Measurements from ENCODE around the gene TBL1X. TPM values are rescaled to one million over a fixed set of nuclear protein-coding genes. Genes with fewer than 3 reads are reported as not detected.

The TBL1X gene
- total and polyA plus RNA-seq, 2 experiments from 2014 or later, result 8.7 to 26.9 TPM

DNA sequence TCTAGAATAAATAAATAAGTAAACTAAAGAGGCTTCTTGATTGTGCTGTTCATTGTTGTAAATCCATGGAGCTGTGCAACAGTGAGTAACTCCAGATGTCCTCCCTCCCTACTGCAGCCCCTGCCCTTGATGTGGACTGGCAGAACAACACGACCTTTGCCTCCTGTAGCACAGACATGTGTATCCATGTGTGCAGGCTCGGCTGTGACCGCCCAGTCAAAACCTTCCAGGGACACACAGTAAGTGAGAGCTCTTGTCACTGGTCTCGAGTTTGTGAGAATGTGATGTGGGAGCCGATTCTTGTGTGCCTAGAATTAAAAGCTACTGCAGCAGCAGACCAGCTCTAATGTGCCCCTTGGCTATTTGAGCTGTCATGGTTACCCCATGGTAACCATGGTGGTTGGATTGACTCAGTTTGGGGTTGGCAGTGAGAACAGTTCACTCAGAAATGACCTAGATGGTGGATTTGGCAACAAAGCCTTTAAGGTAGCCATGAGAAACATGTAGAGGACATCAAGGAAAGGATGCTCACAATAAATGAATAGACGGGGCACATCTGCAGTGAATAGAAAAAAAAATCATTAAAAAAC is 240.1 kb downstream of the TBL1X start:
- Mint-ChIP-seq H3K4me3 (no peak overlapping the region), H3K9me3 (no peaks in the 10 kb centered on the region), H3K27ac (no peak overlapping the region), H3K36me3 (ENCODE audit: low read depth) (peaks cover 51% of the 10 kb centered on the region), H3K4me1 (peaks cover 5% of the 10 kb centered on the region), H3K27me3 (ENCODE audit: insufficient read depth, low read depth, poor library complexity) (peaks cover 3% of the 10 kb centered on the region)
- Histone ChIP-seq H3K27me3 (ENCODE audit: insufficient read depth) (no peaks in the 10 kb centered on the region), H3K36me3 (ENCODE audit: insufficient read depth) (no peaks in the 10 kb centered on the region), H3K79me2 (replicated peaks; ENCODE audit: insufficient read depth) (no peaks in the 10 kb centered on the region), H3K27ac (ENCODE audit: low read depth) (no peak overlapping the region), H3K9me2 (ENCODE audit: insufficient read depth) (no peaks in the 10 kb centered on the region), H2AFZ (no peak overlapping the region), H3F3A (replicated peaks; ENCODE audit: low read depth) (no peaks in the 10 kb centered on the region), H3K4me2 (no peak overlapping the region), H3K4me1 (ENCODE audit: insufficient read depth) (no peaks in the 10 kb centered on the region), H4K20me1 (replicated peaks; ENCODE audit: insufficient read depth) (no peaks in the 10 kb centered on the region), H3K4me3 (no peak overlapping the region)
- DNase-seq (ENCODE audit: low spot score) (no peak), ATAC-seq (no peak)
- TF ChIP-seq NANOG (IDR thresholded peaks at IDR 0.05; ENCODE audit: borderline replicate concordance) (no peak), JUNB (IDR thresholded peaks at IDR 0.05; ENCODE audit: unreplicated experiment) (no peak), ZNF331 (CRISPR knock-in tag; IDR thresholded peaks at IDR 0.05; ENCODE audit: low read depth) (no peak), REST (IDR thresholded peaks at IDR 0.05; ENCODE audit: unreplicated experiment) (no peak), ZNF114 (CRISPR knock-in tag; IDR thresholded peaks at IDR 0.05) (no peak), ZNF462 (CRISPR knock-in tag; IDR thresholded peaks at IDR 0.05) (no peak), CREB1 (CRISPR knock-in tag; IDR thresholded peaks at IDR 0.05; ENCODE audit: low read depth) (no peak), EZH2 (IDR thresholded peaks at IDR 0.05; ENCODE audit: low read depth, unreplicated experiment) (no peak), STAT1 (IDR thresholded peaks at IDR 0.05; ENCODE audit: unreplicated experiment) (no peak), EZH2phosphoT487 (IDR thresholded peaks at IDR 0.05; ENCODE audit: unreplicated experiment) (no peak)
- TF ChIP-seq, protein P1, sequence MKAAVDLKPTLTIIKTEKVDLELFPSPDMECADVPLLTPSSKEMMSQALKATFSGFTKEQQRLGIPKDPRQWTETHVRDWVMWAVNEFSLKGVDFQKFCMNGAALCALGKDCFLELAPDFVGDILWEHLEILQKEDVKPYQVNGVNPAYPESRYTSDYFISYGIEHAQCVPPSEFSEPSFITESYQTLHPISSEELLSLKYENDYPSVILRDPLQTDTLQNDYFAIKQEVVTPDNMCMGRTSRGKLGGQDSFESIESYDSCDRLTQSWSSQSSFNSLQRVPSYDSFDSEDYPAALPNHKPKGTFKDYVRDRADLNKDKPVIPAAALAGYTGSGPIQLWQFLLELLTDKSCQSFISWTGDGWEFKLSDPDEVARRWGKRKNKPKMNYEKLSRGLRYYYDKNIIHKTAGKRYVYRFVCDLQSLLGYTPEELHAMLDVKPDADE (IDR thresholded peaks at IDR 0.05), result no peak
- TF ChIP-seq, protein P2, sequence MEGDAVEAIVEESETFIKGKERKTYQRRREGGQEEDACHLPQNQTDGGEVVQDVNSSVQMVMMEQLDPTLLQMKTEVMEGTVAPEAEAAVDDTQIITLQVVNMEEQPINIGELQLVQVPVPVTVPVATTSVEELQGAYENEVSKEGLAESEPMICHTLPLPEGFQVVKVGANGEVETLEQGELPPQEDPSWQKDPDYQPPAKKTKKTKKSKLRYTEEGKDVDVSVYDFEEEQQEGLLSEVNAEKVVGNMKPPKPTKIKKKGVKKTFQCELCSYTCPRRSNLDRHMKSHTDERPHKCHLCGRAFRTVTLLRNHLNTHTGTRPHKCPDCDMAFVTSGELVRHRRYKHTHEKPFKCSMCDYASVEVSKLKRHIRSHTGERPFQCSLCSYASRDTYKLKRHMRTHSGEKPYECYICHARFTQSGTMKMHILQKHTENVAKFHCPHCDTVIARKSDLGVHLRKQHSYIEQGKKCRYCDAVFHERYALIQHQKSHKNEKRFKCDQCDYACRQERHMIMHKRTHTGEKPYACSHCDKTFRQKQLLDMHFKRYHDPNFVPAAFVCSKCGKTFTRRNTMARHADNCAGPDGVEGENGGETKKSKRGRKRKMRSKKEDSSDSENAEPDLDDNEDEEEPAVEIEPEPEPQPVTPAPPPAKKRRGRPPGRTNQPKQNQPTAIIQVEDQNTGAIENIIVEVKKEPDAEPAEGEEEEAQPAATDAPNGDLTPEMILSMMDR (conservative IDR thresholded peaks at IDR 0.05; ENCODE audit: low read depth in 2 of 2), result no peak

Measured in GM23338 (cell line).